Lung (tissue), 12 donors: Measurements from ENCODE around the gene ANKS1B. TPM values are rescaled to one million over a fixed set of nuclear protein-coding genes. Genes with fewer than 3 reads are reported as not detected.

ENCODE experiments used
- ATAC-seq: fragments of 200-7000 bp; cut with Tn5 transposase; one replicate; pipeline ENCODE4 v1.9.1; 2020; ENCODE audit warnings: moderate number of reproducible peaks; ENCODE audit not compliant: insufficient read depth, low FRiP score
- DNase-seq, 3 donors: peaks; one replicate each; pipeline ENCODE4 v3.0.0-alpha.2; 2013 to 2017
- H3K27ac ChIP-seq, 2 donors: one replicate each; pipeline ENCODE4 v1.5.1; 2013; ENCODE audit warnings: mild to moderate bottlenecking in 2 of 2, moderate library complexity in 2 of 2, control low read depth in 1 of 2, inconsistent platforms in 1 of 2, low read depth in 1 of 2, low read length in 1 of 2
- H3K27me3 ChIP-seq, 3 donors: one replicate each; pipeline ENCODE4 v1.5.1; 2013; ENCODE audit warnings: low read length in 2 of 3; ENCODE audit not compliant: control insufficient read depth in 3 of 3, insufficient read depth in 3 of 3
- H3K36me3 ChIP-seq, 4 donors: one replicate each; pipeline ENCODE4 v1.5.1; 2013; ENCODE audit warnings: low read length in 4 of 4, mild to moderate bottlenecking in 1 of 4, moderate library complexity in 1 of 4; ENCODE audit not compliant: control insufficient read depth in 4 of 4, insufficient read depth in 4 of 4
- H3K4me1 ChIP-seq, 5 donors: one replicate each; pipeline ENCODE4 v1.5.1; 2013; ENCODE audit warnings: low read length in 5 of 5, mild to moderate bottlenecking in 2 of 5, moderate library complexity in 1 of 5; ENCODE audit not compliant: control insufficient read depth in 5 of 5, insufficient read depth in 5 of 5
- H3K4me3 ChIP-seq: one replicate; pipeline ENCODE4 v1.5.1; 2013; ENCODE audit warnings: mild to moderate bottlenecking, control low read depth, moderate library complexity
- H3K9ac ChIP-seq, 2 donors: one replicate each; pipeline ENCODE4 v1.5.1; 2013; ENCODE audit warnings: low read length in 2 of 2, control low read depth in 1 of 2; ENCODE audit not compliant: insufficient read depth in 1 of 2
- H3K9me3 ChIP-seq, 4 donors: one replicate each; pipeline ENCODE4 v1.5.1; 2013; ENCODE audit warnings: low read length in 3 of 4, mild to moderate bottlenecking in 1 of 4, moderate library complexity in 1 of 4; ENCODE audit not compliant: control insufficient read depth in 4 of 4, insufficient read depth in 3 of 4
- CTCF ChIP-seq: IDR thresholded peaks from 2 replicates; pipeline ENCODE4 v1.5.1; 2012; ENCODE audit warnings: mild to moderate bottlenecking; ENCODE audit errors: control extremely low read depth, extremely low read depth
- WGBS, 2 donors: extraction: QIAGEN DNeasy Blood & Tissue Kit; methylation state at CpG; one replicate each; pipeline ENCODE4 v1.1.7; 2013; 5-methylcytosine and 5-hydroxymethylcytosine counted together
- polyA plus RNA-seq, 2 donors: library from polyadenylated mRNA; stranded (reverse); fragments of 200-250 nt; gene quantifications; one replicate each; pipeline ENCODE4 v1.2.1, GENCODE V29; 2013
- total RNA-seq, 2 donors: library from RNA; depleted of rRNA in 1 of 2; stranded (reverse); fragments of >200 nt in 1 of 2; gene quantifications; one replicate each; pipeline ENCODE4 v1.2.1, GENCODE V29; 2014 to 2021
- donor health status: control.
- donor health status: control.
- donor health status: Bipolar disorder and iron deficiency.
- donor health status: healthy.
- donor health status: DM: yes; HTN: yes; CAD: no.

Gene ANKS1B
- total and polyA plus RNA-seq, 4 donors = 0.32 to 10.3 (median 3.7) TPM

- ATAC-seq = no peak
- H3K9ac ChIP-seq = no peak overlapping the region
- no peak for DNase-seq
- TF ChIP-seq CTCF = no peak
- H3K4me1 ChIP-seq = no peaks in the 10 kb centered on the region
- H3K4me3 ChIP-seq = no peak overlapping the region
- H3K27me3 ChIP-seq = no peaks in the 10 kb centered on the region
- no peaks in the 10 kb centered on the region for H3K36me3 ChIP-seq
- no peak overlapping the region for H3K27ac ChIP-seq
- no peaks in the 10 kb centered on the region for H3K9me3 ChIP-seq
These were observed 456.3 kb downstream of the ANKS1B start for GRCh38 chr12:99528478-99528877.

GRCh38 chr12:99523853-99524252, 460.9 kb downstream of the ANKS1B start:
- H3K9me3 ChIP-seq = peaks cover 0 to 2% (median 0%) of the 10 kb centered on the region in 4 donors
- no peaks in the 10 kb centered on the region for H3K27me3 ChIP-seq
- TF ChIP-seq CTCF = no peak
- H3K4me3 ChIP-seq = no peak overlapping the region
- DNase-seq (no peak), ATAC-seq (no peak)
- H3K4me1 ChIP-seq = no peaks in the 10 kb centered on the region
- no peak overlapping the region for H3K9ac ChIP-seq
- H3K36me3 ChIP-seq = no peaks in the 10 kb centered on the region
- no peak overlapping the region for H3K27ac ChIP-seq
- 81 to 89% methylated on average over 2 of the region's 2 CpGs for WGBS, 2 donors

GRCh38 chr12:99522456-99522855, 462.3 kb downstream of the ANKS1B start:
- Histone ChIP-seq H3K9me3 (peaks cover 0 to 2% (median 0%) of the 10 kb centered on the region in 4 donors), H3K4me1 (no peaks in the 10 kb centered on the region), H3K36me3 (no peaks in the 10 kb centered on the region), H3K9ac (no peak overlapping the region), H3K4me3 (no peak overlapping the region), H3K27me3 (no peaks in the 10 kb centered on the region), H3K27ac (no peak overlapping the region)
- ATAC-seq (no peak), DNase-seq (no peak)
- TF ChIP-seq CTCF = no peak
- 38 to 45% methylated on average over 2 of the region's 2 CpGs for WGBS, 2 donors

GRCh38 chr12:99521664-99522063, 463.1 kb downstream of the ANKS1B start:
- DNase-seq = no peak
- Histone ChIP-seq H3K4me3 (no peak overlapping the region), H3K27me3 (no peaks in the 10 kb centered on the region), H3K27ac (no peak overlapping the region), H3K36me3 (no peaks in the 10 kb centered on the region), H3K9me3 (peaks cover 0 to 2% (median 0%) of the 10 kb centered on the region in 4 donors), H3K9ac (no peak overlapping the region), H3K4me1 (no peaks in the 10 kb centered on the region)
- ATAC-seq = no peak
- TF ChIP-seq CTCF = no peak
- WGBS, 2 donors = 81 to 86% methylated on average over 3 of the region's 3 CpGs
